ENCODE measurements around the gene DTD1. TPM values are rescaled to one million over a fixed set of nuclear protein-coding genes. Genes with fewer than 3 reads are reported as not detected.

DTD1 gene
- polyA plus RNA-seq, 1 of the 3 experiments (the other 2 are of a cell fraction): 81.1 TPM

DNA sequence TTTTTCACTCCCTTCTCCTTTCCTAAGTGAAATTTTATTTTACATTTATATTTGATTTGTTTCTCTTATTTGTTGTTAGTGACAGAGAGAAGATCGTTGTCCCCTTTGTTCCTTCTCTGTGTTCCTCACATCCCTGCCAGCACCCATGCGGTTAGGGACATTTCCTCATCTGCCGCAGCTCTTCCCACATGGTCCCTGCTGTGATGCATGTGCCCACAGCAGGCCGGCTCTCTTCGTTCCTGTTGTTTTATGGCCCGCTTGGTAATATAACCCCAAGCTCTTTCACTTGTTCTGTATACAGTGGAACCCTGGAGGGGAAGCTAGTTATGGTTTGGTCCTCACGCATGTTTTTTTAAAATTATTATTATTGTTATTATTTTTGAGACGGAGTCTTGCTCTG, 23.6 kb downstream of the DTD1 start:
- H3F3A ChIP-seq (replicated peaks; ENCODE audit: insufficient read depth): no peaks in the 10 kb centered on the region
- TF ChIP-seq, protein P1, sequence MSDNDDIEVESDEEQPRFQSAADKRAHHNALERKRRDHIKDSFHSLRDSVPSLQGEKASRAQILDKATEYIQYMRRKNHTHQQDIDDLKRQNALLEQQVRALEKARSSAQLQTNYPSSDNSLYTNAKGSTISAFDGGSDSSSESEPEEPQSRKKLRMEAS (IDR thresholded peaks at IDR 0.05; ENCODE audit: low read depth): no peak
- TF ChIP-seq TCF12 (IDR thresholded peaks at IDR 0.05): no peak
- TF ChIP-seq, protein P2, sequence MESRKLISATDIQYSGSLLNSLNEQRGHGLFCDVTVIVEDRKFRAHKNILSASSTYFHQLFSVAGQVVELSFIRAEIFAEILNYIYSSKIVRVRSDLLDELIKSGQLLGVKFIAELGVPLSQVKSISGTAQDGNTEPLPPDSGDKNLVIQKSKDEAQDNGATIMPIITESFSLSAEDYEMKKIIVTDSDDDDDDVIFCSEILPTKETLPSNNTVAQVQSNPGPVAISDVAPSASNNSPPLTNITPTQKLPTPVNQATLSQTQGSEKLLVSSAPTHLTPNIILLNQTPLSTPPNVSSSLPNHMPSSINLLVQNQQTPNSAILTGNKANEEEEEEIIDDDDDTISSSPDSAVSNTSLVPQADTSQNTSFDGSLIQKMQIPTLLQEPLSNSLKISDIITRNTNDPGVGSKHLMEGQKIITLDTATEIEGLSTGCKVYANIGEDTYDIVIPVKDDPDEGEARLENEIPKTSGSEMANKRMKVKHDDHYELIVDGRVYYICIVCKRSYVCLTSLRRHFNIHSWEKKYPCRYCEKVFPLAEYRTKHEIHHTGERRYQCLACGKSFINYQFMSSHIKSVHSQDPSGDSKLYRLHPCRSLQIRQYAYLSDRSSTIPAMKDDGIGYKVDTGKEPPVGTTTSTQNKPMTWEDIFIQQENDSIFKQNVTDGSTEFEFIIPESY (IDR thresholded peaks at IDR 0.05; ENCODE audit: borderline replicate concordance, low read depth): no peak
- no peak for TF ChIP-seq EP300 (IDR thresholded peaks at IDR 0.05; ENCODE audit: borderline replicate concordance in 1 of 2, low read depth in 1 of 2, low read length in 1 of 2)
- TF ChIP-seq, protein P3, sequence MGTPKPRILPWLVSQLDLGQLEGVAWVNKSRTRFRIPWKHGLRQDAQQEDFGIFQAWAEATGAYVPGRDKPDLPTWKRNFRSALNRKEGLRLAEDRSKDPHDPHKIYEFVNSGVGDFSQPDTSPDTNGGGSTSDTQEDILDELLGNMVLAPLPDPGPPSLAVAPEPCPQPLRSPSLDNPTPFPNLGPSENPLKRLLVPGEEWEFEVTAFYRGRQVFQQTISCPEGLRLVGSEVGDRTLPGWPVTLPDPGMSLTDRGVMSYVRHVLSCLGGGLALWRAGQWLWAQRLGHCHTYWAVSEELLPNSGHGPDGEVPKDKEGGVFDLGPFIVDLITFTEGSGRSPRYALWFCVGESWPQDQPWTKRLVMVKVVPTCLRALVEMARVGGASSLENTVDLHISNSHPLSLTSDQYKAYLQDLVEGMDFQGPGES (IDR thresholded peaks at IDR 0.05; ENCODE audit: low read depth, low read length): no peak
- no peak for TF ChIP-seq ELF1 (IDR thresholded peaks at IDR 0.05)
- no peak for TF ChIP-seq CHD2 (IDR thresholded peaks at IDR 0.05; ENCODE audit: low read length, partially characterized antibody)
- no peaks in the 10 kb centered on the region for H3K79me2 ChIP-seq (ENCODE audit: insufficient read depth)
- H3K9me3 ChIP-seq: no peaks in the 10 kb centered on the region
- no peak overlapping the region for H3K4me2 ChIP-seq
- 90% methylated on average over 8 of the region's 8 CpGs for WGBS (ENCODE audit: low lambda C conversion rate)
- H3K27ac ChIP-seq (ENCODE audit: low read depth in 2 of 2, low read length in 1 of 2): no peak overlapping the region
- no peak for DNase-seq
- H2AFZ ChIP-seq (ENCODE audit: low read depth): no peak overlapping the region
- no peaks in the 10 kb centered on the region for H3K27me3 ChIP-seq (ENCODE audit: insufficient read depth)
- peaks cover 4 to 7% of the 10 kb centered on the region in 2 experiments for H3K36me3 ChIP-seq (replicated peaks in 1 of 2; ENCODE audit: control insufficient read depth in 1 of 2, insufficient read depth in 2 of 2, low read length in 1 of 2)
- no peaks in the 10 kb centered on the region for H3K4me1 ChIP-seq (ENCODE audit: control insufficient read depth in 1 of 2, insufficient read depth in 2 of 2, low read depth in 1 of 2, low read length in 1 of 2)
- no peak overlapping the region for H3K4me3 ChIP-seq (ENCODE audit: low read depth in 2 of 2, low read length in 1 of 2)
- CTCF ChIA-PET: interaction anchor here (1.1 kb wide), 1 partner anchor 21 kb away, joined by 3 read pairs; no protein-coding TSS in a partner anchor
- no peak overlapping the region for H3K9ac ChIP-seq
- POLR2A ChIA-PET: no interaction called here
- no peaks in the 10 kb centered on the region for H4K20me1 ChIP-seq (ENCODE audit: insufficient read depth)
- no peaks in the 10 kb centered on the region for H3K9me2 ChIP-seq

DNA sequence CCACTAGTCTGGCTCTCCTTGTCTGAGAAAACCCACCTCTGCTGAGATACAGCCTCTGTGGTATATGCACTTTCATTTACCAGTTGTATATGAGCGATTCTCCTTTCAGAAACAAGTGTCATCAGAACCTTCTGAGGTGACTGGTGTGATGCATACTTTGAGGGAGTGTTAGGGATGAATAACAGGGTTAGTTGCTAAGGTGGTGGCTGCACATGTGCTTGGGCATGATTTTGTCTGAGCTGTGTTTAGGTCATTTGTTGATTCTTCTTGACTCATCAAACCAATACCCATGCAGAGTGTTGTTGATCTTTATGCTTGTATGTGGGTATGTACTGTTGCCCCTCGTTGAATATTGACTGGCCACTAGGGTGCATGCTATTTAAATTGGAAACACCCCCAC, 25.7 kb downstream of the DTD1 start:
- ChIA-PET POLR2A (no interaction called here), CTCF (interaction anchor here (0.9 kb wide), 1 partner anchor 19 kb away, joined by 3 read pairs; no protein-coding TSS in a partner anchor)
- H3K27me3 ChIP-seq (ENCODE audit: insufficient read depth): no peaks in the 10 kb centered on the region
- no peak overlapping the region for H3K27ac ChIP-seq (ENCODE audit: low read depth in 2 of 2, low read length in 1 of 2)
- H3K36me3 ChIP-seq (replicated peaks in 1 of 2; ENCODE audit: control insufficient read depth in 1 of 2, insufficient read depth in 2 of 2, low read length in 1 of 2): peaks cover 7 to 19% of the 10 kb centered on the region in 2 experiments
- H2AFZ ChIP-seq (ENCODE audit: low read depth): no peak overlapping the region
- H3F3A ChIP-seq (replicated peaks; ENCODE audit: insufficient read depth): no peaks in the 10 kb centered on the region
- no peak overlapping the region for H3K9ac ChIP-seq
- TF ChIP-seq FOSL2 (IDR thresholded peaks at IDR 0.05; ENCODE audit: borderline replicate concordance, low read depth) (no peak), MEF2A (IDR thresholded peaks at IDR 0.05; ENCODE audit: borderline replicate concordance, low read depth) (no peak), MXI1 (IDR thresholded peaks at IDR 0.05; ENCODE audit: low read depth, low read length) (no peak), TCF12 (IDR thresholded peaks at IDR 0.05) (no peak)
- TF ChIP-seq, protein P2 (IDR thresholded peaks at IDR 0.05; ENCODE audit: borderline replicate concordance, low read depth): no peak
- no peaks in the 10 kb centered on the region; the same call in 1 of the 2 replicates for H3K79me2 ChIP-seq (ENCODE audit: insufficient read depth)
- no peak overlapping the region for H3K4me2 ChIP-seq
- H3K4me1 ChIP-seq (ENCODE audit: control insufficient read depth in 1 of 2, insufficient read depth in 2 of 2, low read depth in 1 of 2, low read length in 1 of 2): no peaks in the 10 kb centered on the region
- H3K9me3 ChIP-seq: 0 out of 2 replicates have a peak, but pooled peaks cover 4% of the 10 kb centered on the region
- 66% methylated on average over 2 of the region's 2 CpGs for WGBS (ENCODE audit: low lambda C conversion rate)
- no peak for DNase-seq
- H3K9me2 ChIP-seq: no peaks in the 10 kb centered on the region
- no peaks in the 10 kb centered on the region for H4K20me1 ChIP-seq (ENCODE audit: insufficient read depth)
- no peak overlapping the region for H3K4me3 ChIP-seq (ENCODE audit: low read depth in 2 of 2, low read length in 1 of 2)
